Ascending aorta (tissue), 2 donors: ENCODE measurements around the gene RAD51B. TPM values are rescaled to one million over a fixed set of nuclear protein-coding genes. Genes with fewer than 3 reads are reported as not detected.
"Not testable (repeated sequence)": the region's sequence is repeated elsewhere in the genome, so short reads cannot be mapped to it uniquely, and the experiment has no call there.

Experiments used
- DNase-seq, 2 donors: peaks; one replicate each; pipeline ENCODE4 v3.0.0-alpha.2; 2019; ENCODE audit warnings: low spot score in 2 of 2
- H3K27ac ChIP-seq, 2 donors: fragments of 200-600 bp; sonication (generic); one replicate each; pipeline ENCODE4 v1.5.1; 2016 to 2017; ENCODE audit warnings: mild to moderate bottlenecking in 1 of 2
- H3K27me3 ChIP-seq: fragments of 200-600 bp; sonication (generic); one replicate; pipeline ENCODE4 v1.5.1; 2017
- H3K36me3 ChIP-seq, 2 donors: fragments of 200-600 bp; sonication (generic); one replicate each; pipeline ENCODE4 v1.5.1; 2016
- H3K4me1 ChIP-seq, 2 donors: fragments of 200-600 bp; sonication (generic); one replicate each; pipeline ENCODE4 v1.5.1; 2016 to 2017; ENCODE audit warnings: mild to moderate bottlenecking in 1 of 2
- H3K4me3 ChIP-seq, 2 donors: fragments of 200-600 bp; sonication (generic); one replicate each; pipeline ENCODE4 v1.5.1; 2016 to 2017; ENCODE audit warnings: mild to moderate bottlenecking in 1 of 2
- H3K9me3 ChIP-seq, 2 donors: fragments of 200-600 bp; sonication (generic); one replicate each; pipeline ENCODE4 v1.5.1; 2016
- intact Hi-C: fragments of 100-400 bp; cut with DNase I; formaldehyde crosslinking; loops from one replicate; pipeline ENCODE4 v1.15.1; 2023
- total RNA-seq: library from RNA; depleted of rRNA; stranded (reverse); fragments of >200 nt; gene quantifications from one replicate; pipeline ENCODE4 v1.1.0, GENCODE V29; 2016
- TF ChIP-seq, protein P1 (sequence below), 3 experiments: fragments of 200-600 bp in 2 of 3; fragments of 450-650 bp in 1 of 3; sonication (generic) in 2 of 3; IDR thresholded peaks; one replicate each; pipeline ENCODE4 v1.5.1; 2016 to 2019; ENCODE audit warnings: antibody characterized with exemption in 3 of 3, mild to moderate bottlenecking in 1 of 3, moderate library complexity in 1 of 3

The RAD51B gene
- total RNA-seq, 1 donor from 2014 or later, result not detected

DNA sequence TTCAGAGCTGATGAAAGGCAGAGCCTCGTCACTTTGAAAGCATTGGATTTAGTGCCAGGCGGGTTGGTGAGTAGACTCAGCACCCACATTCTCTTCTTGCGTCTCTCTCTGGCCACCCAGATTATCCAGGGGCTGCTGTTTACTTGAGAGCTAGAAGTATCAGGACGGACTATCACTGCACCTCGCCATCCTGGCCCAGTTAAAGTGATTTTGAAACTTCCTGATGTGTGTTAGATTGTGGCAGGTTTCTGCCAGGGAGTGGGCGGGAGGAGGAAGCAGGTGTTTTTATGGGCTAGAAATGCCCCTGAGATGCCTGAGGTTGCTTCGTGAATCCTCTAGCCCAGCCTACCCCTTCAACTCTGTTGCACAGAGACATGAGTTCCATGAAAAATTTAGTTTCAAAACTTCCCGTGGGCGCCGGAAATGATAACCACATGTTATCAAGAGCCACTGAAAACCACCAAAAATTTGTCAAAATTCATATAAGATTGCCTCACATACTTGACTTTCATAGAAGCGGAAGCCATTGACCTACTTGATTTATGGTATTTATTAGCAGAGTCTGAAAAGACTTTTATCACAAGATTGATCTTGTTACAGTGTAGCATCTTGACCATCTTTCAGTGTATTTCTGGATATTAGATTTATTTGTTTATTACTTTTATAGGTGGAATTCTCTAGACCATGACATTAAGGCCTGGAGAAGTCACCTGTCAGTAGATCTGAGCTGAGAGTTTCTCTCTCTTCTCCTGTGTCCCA lies 466.0 kb downstream of the RAD51B start:
- Histone ChIP-seq H3K9me3 (no peaks in the 10 kb centered on the region), H3K36me3 (no peaks in the 10 kb centered on the region), H3K27me3 (no peaks in the 10 kb centered on the region), H3K4me1 (peaks cover 8% of the 10 kb centered on the region in 2 donors), H3K27ac (peak overlapping the region in 1 of 2 donors; percentile 12), H3K4me3 (no peak overlapping the region)
- intact Hi-C loops, result no loop called here
- DNase-seq, result no peak
- TF ChIP-seq, protein P1, sequence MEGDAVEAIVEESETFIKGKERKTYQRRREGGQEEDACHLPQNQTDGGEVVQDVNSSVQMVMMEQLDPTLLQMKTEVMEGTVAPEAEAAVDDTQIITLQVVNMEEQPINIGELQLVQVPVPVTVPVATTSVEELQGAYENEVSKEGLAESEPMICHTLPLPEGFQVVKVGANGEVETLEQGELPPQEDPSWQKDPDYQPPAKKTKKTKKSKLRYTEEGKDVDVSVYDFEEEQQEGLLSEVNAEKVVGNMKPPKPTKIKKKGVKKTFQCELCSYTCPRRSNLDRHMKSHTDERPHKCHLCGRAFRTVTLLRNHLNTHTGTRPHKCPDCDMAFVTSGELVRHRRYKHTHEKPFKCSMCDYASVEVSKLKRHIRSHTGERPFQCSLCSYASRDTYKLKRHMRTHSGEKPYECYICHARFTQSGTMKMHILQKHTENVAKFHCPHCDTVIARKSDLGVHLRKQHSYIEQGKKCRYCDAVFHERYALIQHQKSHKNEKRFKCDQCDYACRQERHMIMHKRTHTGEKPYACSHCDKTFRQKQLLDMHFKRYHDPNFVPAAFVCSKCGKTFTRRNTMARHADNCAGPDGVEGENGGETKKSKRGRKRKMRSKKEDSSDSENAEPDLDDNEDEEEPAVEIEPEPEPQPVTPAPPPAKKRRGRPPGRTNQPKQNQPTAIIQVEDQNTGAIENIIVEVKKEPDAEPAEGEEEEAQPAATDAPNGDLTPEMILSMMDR (IDR thresholded peaks at IDR 0.05), result no peak

DNA sequence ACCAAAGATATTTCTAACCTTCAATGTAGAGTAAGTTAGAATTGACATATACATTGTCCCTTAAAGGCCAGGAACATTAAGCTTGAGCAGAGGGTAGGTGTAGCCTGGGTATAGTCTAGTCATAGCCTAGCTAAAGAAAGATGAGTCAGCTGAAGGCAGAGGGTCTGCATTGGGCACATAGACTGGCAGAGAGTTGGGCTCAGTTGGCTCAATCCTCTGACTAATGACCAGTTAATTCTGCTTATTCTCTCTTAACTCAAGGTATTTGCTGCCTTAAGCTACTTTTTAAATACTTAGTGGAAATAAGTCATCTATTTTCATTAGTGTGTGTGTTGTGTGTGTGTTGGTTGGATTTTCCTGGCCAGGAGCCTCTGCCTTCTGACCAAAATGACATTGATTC lies 467.1 kb downstream of the RAD51B start:
- TF ChIP-seq, protein P1 (IDR thresholded peaks at IDR 0.05), result no peak
- DNase-seq, result no peak
- Histone ChIP-seq H3K27me3 (no peaks in the 10 kb centered on the region), H3K36me3 (no peaks in the 10 kb centered on the region), H3K4me3 (no peak overlapping the region), H3K9me3 (no peaks in the 10 kb centered on the region), H3K27ac (no peak overlapping the region), H3K4me1 (peaks cover 8% of the 10 kb centered on the region in 2 donors)
- intact Hi-C loops, result no loop called here

DNA sequence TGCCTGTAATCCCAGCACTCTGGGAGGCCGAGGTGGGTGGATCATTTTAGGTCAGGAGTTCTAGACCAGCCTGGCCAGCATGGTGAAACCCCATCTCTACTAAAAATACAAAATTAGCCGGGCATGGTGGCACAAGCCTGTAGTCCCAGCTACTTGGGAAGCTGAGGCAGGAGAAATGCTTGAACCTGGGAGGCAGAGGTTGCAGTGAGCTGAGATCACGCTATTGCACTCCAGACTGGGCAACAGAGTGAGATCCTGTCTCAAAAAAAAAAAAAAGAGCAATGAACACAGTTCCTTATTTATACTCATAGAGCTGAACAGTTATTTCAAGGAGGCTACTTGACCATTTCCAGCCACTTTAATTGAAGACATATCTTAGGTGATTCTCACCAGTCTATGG lies 469.9 kb downstream of the RAD51B start:
- H3K36me3 ChIP-seq, H3K4me1 ChIP-seq, DNase-seq, intact Hi-C loops, H3K27me3 ChIP-seq, H3K4me3 ChIP-seq, H3K27ac ChIP-seq, H3K9me3 ChIP-seq: not testable (repeated sequence)

DNA sequence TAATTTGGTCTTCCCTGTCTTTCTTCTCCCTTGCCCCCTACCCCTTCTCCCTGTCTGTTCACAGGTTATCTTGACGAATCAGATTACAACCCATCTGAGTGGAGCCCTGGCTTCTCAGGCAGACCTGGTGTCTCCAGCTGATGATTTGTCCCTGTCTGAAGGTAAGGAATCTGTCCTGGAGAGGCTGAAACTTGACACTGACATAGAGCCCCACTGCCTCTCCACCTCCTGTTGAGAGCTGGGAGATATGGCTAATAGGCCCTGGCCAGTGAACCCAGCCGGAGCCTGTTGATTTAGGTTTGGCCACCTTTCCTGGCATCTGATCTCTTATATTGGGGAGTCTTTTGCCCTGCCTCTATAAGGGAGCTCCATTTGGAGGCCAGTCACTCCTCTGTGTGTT lies 472.2 kb downstream of the RAD51B start:
- Histone ChIP-seq H3K27ac (no peak overlapping the region), H3K4me1 (no peaks in the 10 kb centered on the region), H3K4me3 (no peak overlapping the region), H3K36me3 (no peaks in the 10 kb centered on the region), H3K27me3 (no peaks in the 10 kb centered on the region), H3K9me3 (no peaks in the 10 kb centered on the region)
- no peak for DNase-seq
- TF ChIP-seq, protein P1 (IDR thresholded peaks at IDR 0.05), result no peak
- intact Hi-C loops, result no loop called here

DNA sequence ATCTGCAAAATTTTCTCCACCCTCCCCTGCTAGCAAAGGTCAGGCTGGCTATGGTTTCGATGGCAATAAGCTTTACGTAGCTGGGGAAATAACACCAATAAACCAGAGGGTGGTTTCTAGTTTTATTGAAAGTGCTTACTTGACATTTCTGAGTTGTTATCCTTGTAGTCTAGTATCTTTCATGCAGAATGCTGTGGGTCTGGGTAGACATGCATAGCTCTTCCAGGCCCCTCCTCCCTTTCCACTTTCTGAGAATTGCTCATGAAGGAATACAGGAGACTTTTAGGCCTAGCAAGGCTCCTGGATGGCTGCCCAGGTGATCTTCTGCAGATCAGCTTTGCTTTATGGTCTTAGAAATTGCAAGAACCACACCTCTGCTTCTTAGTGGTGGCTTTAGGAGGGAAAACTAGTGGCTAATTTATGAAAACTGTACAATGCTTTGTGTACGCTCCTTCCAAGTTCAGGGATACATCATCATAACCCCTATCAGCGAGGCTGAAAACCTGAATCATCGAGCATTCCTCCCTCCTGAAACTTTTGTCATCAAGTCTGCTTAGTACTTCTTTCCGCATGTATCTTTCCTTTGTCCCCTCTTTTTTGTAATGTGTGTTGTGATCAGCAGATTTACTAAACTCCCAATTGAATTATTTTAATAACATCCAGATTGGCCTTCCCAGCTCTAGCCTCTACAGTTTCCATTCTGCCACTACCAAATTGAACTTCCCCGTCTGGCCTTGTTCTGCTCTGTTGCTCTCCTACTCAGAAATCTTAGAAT lies 473.0 kb downstream of the RAD51B start:
- Histone ChIP-seq H3K27ac (no peak overlapping the region), H3K9me3 (no peaks in the 10 kb centered on the region), H3K4me3 (no peak overlapping the region), H3K36me3 (no peaks in the 10 kb centered on the region), H3K27me3 (no peaks in the 10 kb centered on the region), H3K4me1 (no peaks in the 10 kb centered on the region)
- no peak for DNase-seq
- TF ChIP-seq, protein P1 (IDR thresholded peaks at IDR 0.05), result no peak
- intact Hi-C loops, result no loop called here

DNA sequence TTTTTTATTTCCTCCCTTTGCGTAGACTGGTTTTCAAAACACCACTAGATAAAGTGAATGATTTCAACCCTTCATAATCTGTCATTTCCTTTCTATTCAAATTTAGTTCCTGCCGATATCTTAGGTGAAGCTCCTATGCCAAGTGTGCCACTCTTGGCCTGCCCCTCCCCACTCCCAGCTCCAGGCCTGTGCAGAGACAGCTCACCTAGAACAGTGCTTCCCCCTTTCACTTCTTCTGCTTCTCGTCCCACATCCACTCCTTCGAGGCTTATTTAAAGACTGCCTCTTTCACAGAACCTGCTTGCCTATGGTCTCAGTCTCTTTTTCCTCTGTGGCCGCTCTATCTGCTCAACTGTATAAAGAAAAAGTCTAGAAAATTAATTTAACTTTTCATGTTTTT lies 473.8 kb downstream of the RAD51B start:
- Histone ChIP-seq H3K27me3 (no peaks in the 10 kb centered on the region), H3K27ac (no peak overlapping the region), H3K9me3 (no peaks in the 10 kb centered on the region), H3K4me1 (no peaks in the 10 kb centered on the region), H3K4me3 (no peak overlapping the region), H3K36me3 (no peaks in the 10 kb centered on the region)
- intact Hi-C loops, result no loop called here
- DNase-seq, result no peak
- TF ChIP-seq, protein P1 (IDR thresholded peaks at IDR 0.05), result no peak
